Measurements from ENCODE around the gene SEMA6B. TPM values are rescaled to one million over a fixed set of nuclear protein-coding genes. Genes with fewer than 3 reads are reported as not detected.
"Not testable (repeated sequence)": the region's sequence is repeated elsewhere in the genome, so short reads cannot be mapped to it uniquely, and the experiment has no call there.

The SEMA6B gene
- total RNA-seq, 3 donors from 2014 or later = 2.3 to 8.8 (median 3.2) TPM

DNA sequence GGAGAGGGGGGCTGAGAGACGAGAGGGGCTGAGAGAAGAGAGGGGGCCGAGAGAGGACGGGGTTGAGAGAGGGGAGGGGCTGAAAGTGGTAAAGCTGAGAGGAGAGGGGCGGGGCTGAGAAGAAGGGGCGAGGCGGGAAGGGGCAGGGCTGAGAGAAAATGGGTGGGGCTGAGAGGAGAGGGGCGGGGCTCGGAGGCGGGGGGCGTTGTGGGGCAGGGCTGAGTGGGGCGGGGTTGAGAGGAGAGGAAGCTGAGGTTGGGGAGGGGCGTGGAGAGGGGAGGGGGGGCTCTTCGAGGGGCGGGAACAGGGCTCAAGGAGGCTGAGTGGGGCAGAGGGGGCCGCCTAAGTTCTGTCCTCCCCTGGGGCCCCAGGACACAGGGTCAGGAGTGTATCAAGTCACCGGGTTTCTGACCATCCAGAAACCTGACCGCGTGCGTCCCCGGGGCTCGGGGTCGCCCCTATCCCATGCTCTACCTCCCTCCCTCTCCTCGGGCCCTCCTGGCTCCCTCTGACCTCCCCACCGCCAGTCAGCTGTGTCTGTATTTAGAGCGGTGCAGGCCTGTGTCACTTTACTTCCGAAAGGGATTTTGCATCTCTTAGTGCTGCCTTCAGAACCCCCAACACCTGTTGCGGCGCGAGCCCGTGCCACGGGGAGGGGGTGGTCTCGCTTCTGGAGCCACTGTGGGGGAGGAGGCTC is 38.6 kb upstream of the SEMA6B start:
- peaks cover 3 to 39% of the 10 kb centered on the region in 2 donors for H3K27me3 ChIP-seq
- TF ChIP-seq, protein P1, sequence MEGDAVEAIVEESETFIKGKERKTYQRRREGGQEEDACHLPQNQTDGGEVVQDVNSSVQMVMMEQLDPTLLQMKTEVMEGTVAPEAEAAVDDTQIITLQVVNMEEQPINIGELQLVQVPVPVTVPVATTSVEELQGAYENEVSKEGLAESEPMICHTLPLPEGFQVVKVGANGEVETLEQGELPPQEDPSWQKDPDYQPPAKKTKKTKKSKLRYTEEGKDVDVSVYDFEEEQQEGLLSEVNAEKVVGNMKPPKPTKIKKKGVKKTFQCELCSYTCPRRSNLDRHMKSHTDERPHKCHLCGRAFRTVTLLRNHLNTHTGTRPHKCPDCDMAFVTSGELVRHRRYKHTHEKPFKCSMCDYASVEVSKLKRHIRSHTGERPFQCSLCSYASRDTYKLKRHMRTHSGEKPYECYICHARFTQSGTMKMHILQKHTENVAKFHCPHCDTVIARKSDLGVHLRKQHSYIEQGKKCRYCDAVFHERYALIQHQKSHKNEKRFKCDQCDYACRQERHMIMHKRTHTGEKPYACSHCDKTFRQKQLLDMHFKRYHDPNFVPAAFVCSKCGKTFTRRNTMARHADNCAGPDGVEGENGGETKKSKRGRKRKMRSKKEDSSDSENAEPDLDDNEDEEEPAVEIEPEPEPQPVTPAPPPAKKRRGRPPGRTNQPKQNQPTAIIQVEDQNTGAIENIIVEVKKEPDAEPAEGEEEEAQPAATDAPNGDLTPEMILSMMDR (IDR thresholded peaks at IDR 0.05) = no peak
- no peak for TF ChIP-seq POLR2A (IDR thresholded peaks at IDR 0.05)
- TF ChIP-seq POLR2AphosphoS5 (IDR thresholded peaks at IDR 0.05) = no peak

GRCh38 chr19:4597278-4597974 is 37.9 kb upstream of the SEMA6B start:
- no peak overlapping the region for H3K27ac ChIP-seq
- H3K36me3 ChIP-seq = no peaks in the 10 kb centered on the region
- TF ChIP-seq, protein P1 (IDR thresholded peaks at IDR 0.05) = no peak
- TF ChIP-seq POLR2A (IDR thresholded peaks at IDR 0.05) = no peak
- no peak for TF ChIP-seq POLR2AphosphoS5 (IDR thresholded peaks at IDR 0.05)
- H3K4me1 ChIP-seq = no peaks in the 10 kb centered on the region
- H3K27me3 ChIP-seq = peaks cover 3 to 39% of the 10 kb centered on the region in 2 donors
- intact Hi-C loops (cut with DNase I; ENCODE audit: low total_unique reads) = loop anchor here (1.0 kb wide), 1 partner anchor 48 kb away; no protein-coding TSS in a partner anchor
- no peaks in the 10 kb centered on the region for H3K9me3 ChIP-seq
- no peak for DNase-seq (ENCODE audit: low spot score in 2 of 2)
- H3K4me3 ChIP-seq = peak overlapping the region in 1 of 3 donors; percentile 51

More for the DNA sequence above, 38.6 kb upstream of the SEMA6B start:
- Histone ChIP-seq H3K27ac (no peak overlapping the region), H3K36me3 (no peaks in the 10 kb centered on the region), H3K4me3 (peak overlapping the region in 2 of 3 donors; percentile 25 to 51), H3K4me1 (no peaks in the 10 kb centered on the region), H3K9me3 (no peaks in the 10 kb centered on the region)
- intact Hi-C loops (cut with DNase I; ENCODE audit: low total_unique reads) = loop anchor here (1.0 kb wide), 1 partner anchor 47 kb away; no protein-coding TSS in a partner anchor
- no peak for DNase-seq (ENCODE audit: low spot score in 2 of 2)

DNA sequence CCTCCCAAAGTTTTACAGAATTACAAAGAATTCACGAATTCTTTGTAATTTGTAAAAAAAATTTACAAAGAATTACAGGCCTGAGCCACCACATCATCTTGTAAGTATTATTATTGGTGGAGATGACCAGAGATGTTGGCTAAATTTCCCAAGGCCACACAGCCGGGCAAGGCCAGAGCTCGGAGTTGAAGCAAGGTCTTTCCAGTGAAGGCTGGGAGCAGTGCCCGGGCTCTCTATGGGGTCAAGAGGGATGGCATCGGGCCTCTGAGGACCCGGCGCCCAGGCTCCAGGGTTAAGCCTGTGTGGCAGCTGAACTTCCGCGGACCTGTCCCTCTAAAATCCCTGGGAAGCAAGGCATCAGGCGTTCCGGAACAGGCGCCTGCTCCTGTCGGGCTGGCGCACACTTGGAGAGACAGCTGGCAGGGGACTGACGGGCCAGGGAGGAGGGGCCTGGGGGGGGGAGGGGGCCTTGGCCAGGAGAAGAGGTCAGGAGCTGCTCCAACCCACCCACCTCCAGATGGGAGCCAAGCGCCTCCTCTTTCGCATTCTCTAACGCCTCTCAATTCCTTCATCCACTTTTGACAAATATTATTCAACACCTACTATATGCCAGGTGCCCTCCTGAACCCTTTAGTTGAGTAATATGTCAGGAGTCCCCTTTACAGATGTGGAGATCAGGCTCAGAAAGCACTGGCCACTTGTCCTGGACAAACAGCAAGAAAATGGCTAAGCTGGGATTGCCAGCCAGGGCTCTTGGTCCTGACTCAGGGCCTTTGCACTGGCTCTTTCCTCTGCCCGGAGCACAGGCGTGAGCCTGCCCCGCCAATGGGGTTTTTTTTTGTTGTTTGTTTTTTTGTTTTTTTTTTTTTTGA is 36.8 kb upstream of the SEMA6B start:
- Histone ChIP-seq H3K27me3 (peaks cover 3 to 39% of the 10 kb centered on the region in 2 donors), H3K4me3 (no peak overlapping the region), H3K4me1 (no peaks in the 10 kb centered on the region), H3K9me3 (no peaks in the 10 kb centered on the region), H3K27ac (no peak overlapping the region), H3K36me3 (no peaks in the 10 kb centered on the region)
- TF ChIP-seq POLR2AphosphoS5 (IDR thresholded peaks at IDR 0.05) (no peak), POLR2A (IDR thresholded peaks at IDR 0.05) (no peak)
- TF ChIP-seq, protein P1 (IDR thresholded peaks at IDR 0.05) = no peak
- DNase-seq (ENCODE audit: low spot score in 2 of 2) = no peak
- intact Hi-C loops (cut with DNase I; ENCODE audit: low total_unique reads) = no loop called here

GRCh38 chr19:4595158-4595557 is 35.7 kb upstream of the SEMA6B start:
- intact Hi-C loops (cut with DNase I; ENCODE audit: low total_unique reads); H3K27ac ChIP-seq; H3K9me3 ChIP-seq; H3K36me3 ChIP-seq; H3K4me1 ChIP-seq; H3K4me3 ChIP-seq; DNase-seq (ENCODE audit: low spot score in 2 of 2): not testable (repeated sequence)
- H3K27me3 ChIP-seq = peaks cover 3 to 42% of the 10 kb centered on the region in 2 donors

- DNase-seq (ENCODE audit: low spot score in 2 of 2) = no peak
- no peaks in the 10 kb centered on the region for H3K36me3 ChIP-seq
- intact Hi-C loops (cut with DNase I; ENCODE audit: low total_unique reads) = no loop called here
- no peaks in the 10 kb centered on the region for H3K9me3 ChIP-seq
- no peak overlapping the region for H3K4me3 ChIP-seq
- peaks cover 3 to 34% of the 10 kb centered on the region in 2 donors for H3K27me3 ChIP-seq
- TF ChIP-seq POLR2AphosphoS5 (IDR thresholded peaks at IDR 0.05) = no peak
- no peak for TF ChIP-seq POLR2A (IDR thresholded peaks at IDR 0.05)
- TF ChIP-seq, protein P1 (IDR thresholded peaks at IDR 0.05) = no peak
- H3K4me1 ChIP-seq = no peaks in the 10 kb centered on the region
- no peak overlapping the region for H3K27ac ChIP-seq
Observed at GRCh38 chr19:4594201-4594600, 34.7 kb upstream of the SEMA6B start.

All from breast epithelium (tissue), 4 donors.